GM23248 (cell line): ENCODE results near the gene SOCS2. TPM values are rescaled to one million over a fixed set of nuclear protein-coding genes. Genes with fewer than 3 reads are reported as not detected.

ENCODE experiments used
- DNase-seq: peaks from one replicate; pipeline ENCODE4 v3.0.0-alpha.2; 2015
- H2AFZ ChIP-seq: fragments of 200-600 bp; sonication (generic); 2 replicates; pipeline ENCODE4 v1.6.1; 2016; ENCODE audit warnings: antibody characterized with exemption
- H3F3A ChIP-seq: fragments of 200-600 bp; sonication (generic); 2 replicates; pipeline ENCODE4 v1.6.1; 2016; ENCODE audit warnings: mild to moderate bottlenecking, antibody characterized with exemption, mixed run types; ENCODE audit not compliant: insufficient read depth
- H3K27ac ChIP-seq: fragments of 200-600 bp; sonication (generic); 2 replicates; pipeline ENCODE4 v1.5.1; 2016; ENCODE audit warnings: mild to moderate bottlenecking
- H3K27me3 ChIP-seq: fragments of 200-600 bp; sonication (generic); replicated peaks from 2 replicates; pipeline ENCODE4 v1.6.1; 2016; ENCODE audit warnings: mild to moderate bottlenecking; ENCODE audit not compliant: insufficient read depth
- H3K36me3 ChIP-seq: fragments of 200-600 bp; sonication (generic); 2 replicates; pipeline ENCODE4 v1.6.1; 2016; ENCODE audit warnings: low read depth, mild to moderate bottlenecking
- H3K4me1 ChIP-seq: fragments of 200-600 bp; sonication (generic); 2 replicates; pipeline ENCODE4 v1.6.1; 2016; ENCODE audit warnings: mild to moderate bottlenecking; ENCODE audit not compliant: insufficient read depth
- H3K4me2 ChIP-seq: fragments of 200-600 bp; sonication (generic); one replicate; pipeline ENCODE4 v1.6.1; 2016; ENCODE audit warnings: mild to moderate bottlenecking; ENCODE audit not compliant: unreplicated experiment
- H3K4me3 ChIP-seq: fragments of 200-600 bp; sonication (generic); 2 replicates; pipeline ENCODE4 v1.5.1; 2016; ENCODE audit warnings: mild to moderate bottlenecking
- H3K79me2 ChIP-seq: fragments of 200-600 bp; sonication (generic); 2 replicates; pipeline ENCODE4 v1.6.1; 2016; ENCODE audit warnings: mild to moderate bottlenecking; ENCODE audit not compliant: insufficient read depth
- H3K9ac ChIP-seq: fragments of 200-600 bp; sonication (generic); 2 replicates; pipeline ENCODE4 v1.6.1; 2016; ENCODE audit warnings: mild to moderate bottlenecking
- H3K9me2 ChIP-seq: fragments of 200-600 bp; sonication (generic); 2 replicates; pipeline ENCODE4 v1.6.1; 2016; ENCODE audit warnings: mixed run types, mild to moderate bottlenecking, moderate library complexity; ENCODE audit not compliant: insufficient read depth
- H3K9me3 ChIP-seq: fragments of 200-600 bp; sonication (generic); one replicate; pipeline ENCODE4 v1.6.1; 2017; ENCODE audit warnings: low read depth
- H4K20me1 ChIP-seq: fragments of 200-600 bp; sonication (generic); 2 replicates; pipeline ENCODE4 v1.6.0; 2016; ENCODE audit not compliant: insufficient read depth
- EZH2 ChIP-seq: fragments of 200-600 bp; sonication (generic); IDR thresholded peaks from 2 replicates; pipeline ENCODE4 v1.6.1; 2018; ENCODE audit warnings: antibody characterized with exemption, mild to moderate bottlenecking; ENCODE audit not compliant: insufficient read depth, poor library complexity, severe bottlenecking
- EZH2phosphoT487 ChIP-seq: fragments of 200-600 bp; sonication (generic); IDR thresholded peaks from 2 replicates; pipeline ENCODE4 v1.6.1; 2018; ENCODE audit warnings: antibody characterized with exemption, moderate library complexity, mild to moderate bottlenecking, low read depth; ENCODE audit not compliant: insufficient read depth
- WGBS, 2 experiments: methylation state at CpG; one replicate each; pipeline ENCODE4 v1.1.6; 2015 to 2017; ENCODE audit warnings: low lambda C conversion rate in 2 of 2, low coverage in 1 of 2; ENCODE audit errors: missing lambda C conversion rate in 2 of 2; 5-methylcytosine and 5-hydroxymethylcytosine counted together
- in situ Hi-C: fragments of 300-500 bp; cut with MboI; formaldehyde crosslinking; loops from 2 replicates; pipeline ENCODE4 v1.15.0; 2020
- polyA plus RNA-seq: library from polyadenylated mRNA; unstranded; fragments of >200 nt; fragmentation: Nextera tagmentation; extraction: Ambion mirVana; gene quantifications from 2 replicates; pipeline ENCODE4 v1.2.1, GENCODE V29; 2016
- total RNA-seq: library from RNA; depleted of rRNA; stranded (reverse); fragments of >200 nt; shearing (Covaris generic); gene quantifications from 2 replicates; pipeline ENCODE4 v1.2.3, GENCODE V29; 2014; rRNA removed

Gene SOCS2
- total RNA-seq (72.6 and 80.2 TPM in 2 replicates), polyA plus RNA-seq (52.4 and 52.8 TPM in 2 replicates)

DNA sequence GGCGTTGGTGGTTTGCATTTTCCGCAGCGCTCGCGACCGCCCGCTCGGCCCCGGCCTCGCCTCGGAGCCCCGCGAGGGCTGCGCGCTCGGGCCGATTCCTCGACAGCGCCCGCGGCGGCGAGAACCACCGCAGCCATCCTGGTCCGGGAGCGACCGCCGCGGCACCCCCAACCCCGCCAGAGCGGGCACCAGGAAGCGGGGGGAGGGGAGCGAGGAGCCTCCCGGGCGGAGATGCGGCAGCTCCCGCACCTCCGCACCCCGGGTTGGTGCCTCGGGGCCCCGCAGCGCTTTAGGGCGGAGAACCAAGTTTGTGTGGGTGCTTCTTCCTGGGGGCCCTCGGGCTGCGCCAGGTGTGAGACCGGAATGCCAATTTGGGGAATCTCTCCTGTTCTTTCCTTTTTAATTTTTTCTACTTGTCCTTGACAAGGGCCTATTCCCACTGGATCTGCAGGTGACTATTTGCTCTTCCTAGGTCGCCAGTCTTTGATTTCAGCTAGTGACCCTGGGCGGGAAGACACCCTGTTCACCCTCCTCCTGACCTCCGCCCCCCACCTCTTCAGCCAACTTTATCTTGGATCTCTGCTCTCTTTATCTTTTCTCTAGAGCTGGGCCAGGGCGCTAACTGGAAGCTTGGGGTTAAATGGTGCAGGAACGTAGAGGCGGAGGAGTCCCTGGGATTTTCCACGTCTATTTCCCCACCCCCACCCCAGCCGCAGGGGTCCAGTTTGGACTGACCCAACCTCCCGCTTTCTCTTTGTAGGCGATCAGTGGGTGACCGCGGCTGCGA lies at the start of gene SOCS2:
Gene SOCS2 (plus strand): TSS at position 751 of the 787 bp plus-strand sequence. CDS start 223 bp downstream, outside the sequence.
- peaks cover 53% of the 10 kb centered on the region for H3K79me2 ChIP-seq
- peak; percentile 75 for DNase-seq
- 1% methylated on average over 51 to 55 of the region's 59 CpGs for WGBS, 2 experiments
- H3K9me2 ChIP-seq = no peaks in the 10 kb centered on the region
- no peak for TF ChIP-seq EZH2
- no peak for TF ChIP-seq EZH2phosphoT487
- peak within 1 kb of the TSS; percentile 92 for H3K4me3 ChIP-seq
- in situ Hi-C loops = loop anchor here (5.0 kb wide), 2 partner anchors 170 to 530 kb away; no protein-coding TSS in a partner anchor
- peaks cover 31% of the 10 kb centered on the region for H3K4me1 ChIP-seq
- H3K27me3 ChIP-seq = no peaks in the 10 kb centered on the region
- peak within 1 kb of the TSS; percentile 98 for H3K4me2 ChIP-seq
- H3F3A ChIP-seq = peaks cover 32% of the 10 kb centered on the region
- peak within 1 kb of the TSS; percentile 76 for H2AFZ ChIP-seq
- H3K9ac ChIP-seq = peak within 1 kb of the TSS; percentile 83
- H3K9me3 ChIP-seq = no peaks in the 10 kb centered on the region
- peaks cover 18% of the 10 kb centered on the region for H3K36me3 ChIP-seq
- H3K27ac ChIP-seq = peak within 1 kb of the TSS; percentile 75
- no peaks in the 10 kb centered on the region for H4K20me1 ChIP-seq

DNA sequence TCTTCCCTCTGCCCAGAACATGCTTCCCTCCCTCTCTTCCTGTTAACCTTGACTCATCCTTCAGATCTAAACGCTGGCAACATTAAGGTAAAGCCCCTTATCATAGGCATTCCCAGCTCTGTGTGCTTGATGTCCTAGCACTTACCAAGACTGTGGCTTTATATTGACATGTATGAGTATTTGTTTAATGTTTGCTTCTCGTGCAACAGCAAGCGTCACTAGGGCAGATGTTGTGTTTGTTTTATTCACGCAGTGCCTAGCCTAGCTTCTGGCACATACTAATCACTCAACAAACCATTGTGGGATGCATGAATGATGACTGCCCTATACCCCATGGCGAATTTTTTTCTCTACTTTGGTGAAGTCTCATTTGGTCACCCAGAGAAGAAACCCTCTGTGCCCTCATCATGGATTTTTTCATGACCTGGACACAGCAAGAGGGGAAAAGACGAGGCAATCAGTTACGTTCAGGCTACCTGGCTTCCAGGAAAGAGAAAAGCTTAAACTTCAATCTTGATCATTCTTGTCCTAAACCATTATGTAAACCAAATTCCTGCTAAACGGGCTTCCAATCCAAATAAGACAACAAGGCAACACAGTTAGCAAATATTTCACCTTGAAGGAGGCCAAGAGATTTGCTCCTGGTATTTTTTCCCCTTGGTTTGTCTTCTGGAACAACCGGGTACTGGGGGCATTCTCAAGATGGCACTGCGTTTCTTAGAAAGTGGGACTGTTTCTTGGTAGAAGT lies 47.9 kb upstream of the SOCS2 start:
- Histone ChIP-seq H3K9me2 (no peaks in the 10 kb centered on the region), H4K20me1 (no peaks in the 10 kb centered on the region), H3K79me2 (no peaks in the 10 kb centered on the region), H3K36me3 (no peaks in the 10 kb centered on the region), H3F3A (0 out of 2 replicates have a peak, but pooled peaks cover 5% of the 10 kb centered on the region), H2AFZ (no peak overlapping the region), H3K4me3 (no peak overlapping the region), H3K4me2 (no peak overlapping the region), H3K27me3 (no peaks in the 10 kb centered on the region), H3K9me3 (no peaks in the 10 kb centered on the region), H3K27ac (no peak overlapping the region), H3K9ac (no peak overlapping the region), H3K4me1 (peaks cover 9% of the 10 kb centered on the region; the same call in 1 of the 2 replicates)
- DNase-seq = no peak
- 66 to 67% methylated on average over 10 of the region's 10 CpGs for WGBS, 2 experiments
- TF ChIP-seq EZH2phosphoT487 (no peak), EZH2 (no peak)
- in situ Hi-C loops = no loop called here

- H3K4me3 ChIP-seq = no peak overlapping the region
- in situ Hi-C loops = no loop called here
- no peaks in the 10 kb centered on the region for H3K36me3 ChIP-seq
- no peaks in the 10 kb centered on the region for H3K9me2 ChIP-seq
- H3K9me3 ChIP-seq = no peaks in the 10 kb centered on the region
- no peak overlapping the region for H3K9ac ChIP-seq
- H3K4me2 ChIP-seq = peak overlapping the region; percentile 10
- H3K79me2 ChIP-seq = no peaks in the 10 kb centered on the region
- H3K27ac ChIP-seq = no peak overlapping the region
- H3K4me1 ChIP-seq = peaks cover 9% of the 10 kb centered on the region; the same call in 1 of the 2 replicates
- no peaks in the 10 kb centered on the region for H3K27me3 ChIP-seq
- peak; percentile 82 for DNase-seq
- H3F3A ChIP-seq = 0 out of 2 replicates have a peak, but pooled peaks cover 5% of the 10 kb centered on the region
- H4K20me1 ChIP-seq = no peaks in the 10 kb centered on the region
- 34 to 37% methylated on average over 4 of the region's 4 CpGs for WGBS, 2 experiments
- H2AFZ ChIP-seq = no peak overlapping the region
- TF ChIP-seq EZH2 = no peak
- no peak for TF ChIP-seq EZH2phosphoT487
These were observed 45.6 kb upstream of the SOCS2 start for GRCh38 chr12:93526786-93527428.

DNA sequence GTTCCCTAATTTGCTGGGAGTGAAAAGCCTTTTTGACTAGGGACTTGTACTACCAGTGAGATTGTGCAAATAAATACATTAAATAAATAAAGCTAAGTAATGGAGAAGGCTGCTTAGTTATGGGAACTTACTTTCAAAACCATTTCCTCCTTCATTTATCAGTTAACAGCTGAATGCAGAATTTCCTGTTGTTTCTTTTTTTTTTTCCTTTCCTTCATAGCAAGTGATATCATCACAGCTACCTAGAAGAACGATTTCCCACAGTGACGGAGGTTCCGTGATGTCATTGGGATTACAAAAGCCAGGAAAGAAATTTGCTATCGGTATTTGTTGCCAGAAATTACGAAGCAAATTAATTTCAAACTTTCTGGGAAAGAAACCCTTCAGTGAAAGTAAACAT lies 42.1 kb upstream of the SOCS2 start:
- no peak overlapping the region for H3K27ac ChIP-seq
- H3K9ac ChIP-seq = no peak overlapping the region
- H3K9me3 ChIP-seq = no peaks in the 10 kb centered on the region
- TF ChIP-seq EZH2 (no peak), EZH2phosphoT487 (no peak)
- H3K4me1 ChIP-seq = peaks cover 9% of the 10 kb centered on the region; the same call in 1 of the 2 replicates
- no peak overlapping the region for H3K4me3 ChIP-seq
- no peaks in the 10 kb centered on the region for H4K20me1 ChIP-seq
- DNase-seq = no peak
- WGBS, 2 experiments = 35 to 39% methylated on average over 5 of the region's 5 CpGs
- H3K36me3 ChIP-seq = no peaks in the 10 kb centered on the region
- in situ Hi-C loops = no loop called here
- no peak overlapping the region for H2AFZ ChIP-seq
- H3K9me2 ChIP-seq = no peaks in the 10 kb centered on the region
- H3F3A ChIP-seq = 0 out of 2 replicates have a peak, but pooled peaks cover 5% of the 10 kb centered on the region
- H3K79me2 ChIP-seq = no peaks in the 10 kb centered on the region
- no peak overlapping the region for H3K4me2 ChIP-seq
- no peaks in the 10 kb centered on the region for H3K27me3 ChIP-seq
